H1 (cell line): ENCODE data around the gene U2AF1L4. TPM values are rescaled to one million over a fixed set of nuclear protein-coding genes. Genes with fewer than 3 reads are reported as not detected.

Experiments
- CEBPB ChIP-seq: IDR thresholded peaks from 2 replicates; pipeline ENCODE4 v1.6.1; 2012; ENCODE audit warnings: low read depth, low read length
- CHD7 ChIP-seq: fragments of 300-600 bp; sonication (generic); IDR thresholded peaks from 2 replicates; pipeline ENCODE4 v1.7.1; 2012; ENCODE audit warnings: low read length, moderate library complexity, mild to moderate bottlenecking, inconsistent platforms; ENCODE audit not compliant: insufficient replicate concordance
- TBP ChIP-seq: IDR thresholded peaks from 2 replicates; pipeline ENCODE4 v1.6.1; 2011; ENCODE audit warnings: low read depth, low read length, improper control_type of control experiment
- polyA plus RNA-seq, 7 experiments: library from polyadenylated mRNA; depleted of rRNA in 3 of 7; stranded (reverse) in 5 of 7; unstranded in 2 of 7; fragments of >200 nt in 5 of 7; fragments of 200-250 nt in 2 of 7; gene quantifications; 1 replicate in 5 of 7; 2 replicates in 1 of 7; 4 replicates in 1 of 7; pipeline versions ENCODE4 v1.2.1 to v1.2.3, GENCODE V29; 2011 to 2013; ENCODE audit warnings: missing spikeins in 2 of 7, mixed read lengths in 2 of 7
- total RNA-seq: library from RNA; stranded (reverse); fragmentation: NEBNext Ultra II Directional; extraction: Animal tissue kit (Norgen Biotek cat#: 25700); gene quantifications from 2 replicates; pipeline ENCODE4 v1.2.1, GENCODE V29; 2021

The U2AF1L4 gene
- total and polyA plus RNA-seq, 2 of the 8 experiments (the other 6 are each of a cell fraction or from before 2014, with no cell fraction given): 15.1 to 32.7 TPM

GRCh38 chr19:35757231-35757748, 12.1 kb upstream of the U2AF1L4 start (continued):
- TF ChIP-seq CHD7: no peak
- TF ChIP-seq CEBPB: peak; percentile 55; the same call in 1 of the 2 replicates
- peak; percentile 38; the same call in 1 of the 2 replicates for TF ChIP-seq TBP
